Urothelium cell line (cell line): ENCODE results near the gene FIGN.

Source experiments
- DNase-seq: peaks from one replicate; pipeline ENCODE4 v3.0.0; 2011; ENCODE audit warnings: low spot score, mixed read lengths
- FAIRE-seq: peaks from 2 replicates; lab custom pipeline; 2011; peaks lifted over from hg19 to GRCh38; lab: Jason Lieb, UNC

Gene FIGN

DNA sequence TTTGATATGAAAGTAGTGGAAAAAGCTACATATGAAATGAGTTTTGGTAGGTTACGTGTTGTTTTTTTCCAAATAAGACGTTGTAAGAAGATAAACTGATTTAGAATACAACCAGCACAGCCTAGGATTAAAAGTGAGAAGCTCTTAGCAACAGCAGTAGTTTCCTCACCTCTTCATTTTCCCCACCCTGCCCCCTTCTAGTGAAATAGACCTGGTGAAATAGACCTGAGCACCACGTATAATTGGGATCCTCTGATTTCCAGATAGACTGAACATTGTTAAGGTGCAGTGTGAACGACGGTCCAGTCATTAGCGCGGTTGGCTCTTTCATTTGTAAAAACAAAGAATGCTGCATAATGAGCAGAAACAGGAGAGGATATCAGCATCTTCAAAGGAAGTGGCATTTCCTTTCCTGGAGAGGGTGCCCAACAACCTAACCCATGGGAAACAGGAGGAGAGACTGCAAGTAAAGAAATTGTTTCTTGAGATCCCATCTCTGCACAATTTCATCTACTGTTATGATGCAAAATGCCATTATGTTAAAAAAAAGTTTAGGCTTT is 114.3 kb downstream of the FIGN start:
- no peak for DNase-seq
- no peak for FAIRE-seq

DNA sequence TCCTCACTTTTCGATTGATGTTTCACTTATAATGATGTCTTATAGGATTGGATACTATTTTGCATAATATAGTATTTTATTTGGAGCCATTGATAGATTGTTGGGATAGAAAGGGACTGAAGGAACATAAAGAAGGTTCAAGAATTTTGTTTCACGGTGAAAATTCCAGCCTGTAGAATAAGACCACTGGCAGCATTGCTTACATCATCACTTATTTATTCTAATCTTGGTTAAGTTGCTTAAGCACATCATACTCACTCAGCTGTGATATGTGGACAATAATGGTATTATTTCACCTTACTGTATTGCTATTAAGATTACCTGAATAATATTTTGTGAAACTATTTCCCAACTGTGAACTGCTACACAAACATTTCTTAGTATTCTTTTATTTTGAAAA is 118.3 kb downstream of the FIGN start:
- no peak for FAIRE-seq
- no peak for DNase-seq

DNA sequence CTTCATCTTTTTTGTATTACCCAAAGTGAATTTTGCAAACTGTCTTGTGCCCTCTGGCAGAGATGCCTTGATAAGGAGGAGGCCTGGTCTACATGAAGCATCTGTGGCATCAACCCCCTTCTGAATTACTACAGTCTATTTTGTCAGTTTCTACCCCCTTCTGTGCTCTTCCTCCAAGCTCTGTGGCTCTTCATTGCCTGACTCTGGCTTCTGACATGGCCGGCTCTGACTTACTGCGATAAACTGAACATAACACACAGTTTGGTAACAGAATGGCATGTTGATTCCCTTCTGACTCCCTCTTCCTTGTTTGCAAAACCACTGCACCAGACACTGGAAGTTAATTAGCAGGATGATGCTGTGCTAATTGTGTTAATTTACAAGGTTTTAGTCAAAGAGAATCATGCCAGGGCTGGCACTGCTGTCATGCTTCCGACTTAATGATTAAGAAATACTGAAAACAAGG is 122.5 kb downstream of the FIGN start:
- DNase-seq (no peak), FAIRE-seq (no peak)

DNA sequence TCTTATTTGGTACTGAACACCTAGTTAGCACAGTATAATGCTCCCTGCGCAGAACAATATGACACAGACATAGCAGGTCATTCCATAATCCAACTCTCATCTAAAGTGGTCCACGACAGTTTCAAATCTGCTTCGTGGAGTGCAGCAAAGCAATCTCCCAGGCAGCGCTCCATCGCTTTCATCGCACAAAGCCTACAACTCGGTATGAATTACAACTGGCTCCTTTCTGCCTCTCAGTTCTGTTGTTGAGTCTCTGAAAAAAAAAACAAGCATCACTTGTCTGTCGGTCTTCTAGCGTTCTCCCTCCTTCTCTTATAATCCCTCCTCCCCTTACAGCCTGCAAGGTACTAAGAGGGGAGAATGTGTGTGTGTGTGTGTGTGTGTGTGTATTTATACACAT is 123.5 kb downstream of the FIGN start:
- FAIRE-seq = no peak
- DNase-seq = no peak

DNA sequence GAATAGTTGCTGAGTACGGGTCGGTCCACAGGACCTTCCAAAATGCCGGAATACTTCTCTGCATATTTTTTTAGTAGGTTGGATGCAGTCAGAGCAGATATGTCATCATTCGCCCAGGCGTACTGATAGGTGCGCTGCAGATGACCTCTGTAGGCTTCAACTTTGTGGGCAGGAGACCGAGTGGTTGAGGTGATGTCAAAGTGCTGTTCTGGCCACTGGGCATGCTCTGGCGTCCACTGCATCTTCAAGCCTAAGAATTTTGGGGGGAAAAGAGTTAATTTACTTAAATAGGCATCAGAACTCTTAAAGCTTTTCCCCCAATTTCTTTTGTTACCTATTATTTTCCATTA is 124.3 kb downstream of the FIGN start:
- FAIRE-seq = no peak
- DNase-seq = no peak

DNA sequence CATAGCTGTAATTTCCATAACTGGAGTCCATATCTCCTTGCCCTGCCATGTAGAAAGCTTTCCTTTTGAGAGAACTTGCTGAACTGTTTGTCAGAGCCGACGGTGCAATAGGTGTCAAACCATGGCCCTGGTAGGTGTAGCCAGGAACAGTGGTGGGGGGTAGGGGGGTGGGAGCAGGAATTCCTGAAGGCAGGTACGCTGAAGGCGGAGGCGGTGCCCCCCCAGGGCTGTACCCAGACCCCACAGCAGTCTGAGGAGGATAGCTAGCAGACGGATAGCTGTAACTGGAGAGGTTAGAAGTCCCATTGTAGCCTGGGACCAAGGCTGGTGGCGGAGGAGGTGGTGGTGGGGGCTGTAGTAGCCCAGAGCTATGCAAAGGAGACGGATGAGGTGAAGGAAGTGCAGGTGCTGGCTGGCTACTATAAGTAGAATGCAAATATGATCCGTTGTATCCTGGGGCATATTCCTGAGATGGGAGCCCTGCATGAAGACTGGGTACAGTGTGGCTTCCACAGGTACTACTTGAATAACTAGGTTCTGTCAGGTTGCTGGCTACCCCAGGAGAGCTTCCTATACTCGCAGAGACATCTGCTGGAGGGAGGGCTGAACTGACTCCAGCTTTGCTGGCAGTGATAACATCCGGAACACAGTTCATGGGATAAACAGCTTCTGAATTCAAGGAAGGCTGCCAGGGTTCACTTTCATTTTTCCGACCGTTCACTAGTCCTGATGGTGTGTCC is 124.8 kb downstream of the FIGN start:
- DNase-seq = peak; percentile 10

DNA sequence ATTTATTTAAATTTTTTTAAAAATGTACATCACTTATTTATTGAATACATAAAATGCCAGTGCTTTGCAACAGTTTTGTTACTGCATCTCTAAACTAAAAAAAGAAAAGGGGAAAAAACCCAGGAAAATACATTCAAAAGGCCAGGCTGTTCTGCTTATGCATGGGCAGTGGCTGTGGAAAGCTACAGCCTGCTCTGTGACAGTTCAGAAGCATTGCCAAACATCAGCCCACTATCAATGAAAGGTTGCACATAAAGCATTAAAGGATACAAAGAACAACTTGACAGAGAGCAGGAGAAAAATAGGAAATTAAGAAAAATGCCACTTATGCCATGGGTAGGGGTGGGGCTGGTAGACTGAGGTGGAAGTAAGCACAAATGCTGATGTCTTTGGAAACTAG is 128.2 kb downstream of the FIGN start:
- no peak for DNase-seq
- no peak for FAIRE-seq

More for the DNA sequence above, 124.8 kb downstream of the FIGN start:
- FAIRE-seq = no peak

DNA sequence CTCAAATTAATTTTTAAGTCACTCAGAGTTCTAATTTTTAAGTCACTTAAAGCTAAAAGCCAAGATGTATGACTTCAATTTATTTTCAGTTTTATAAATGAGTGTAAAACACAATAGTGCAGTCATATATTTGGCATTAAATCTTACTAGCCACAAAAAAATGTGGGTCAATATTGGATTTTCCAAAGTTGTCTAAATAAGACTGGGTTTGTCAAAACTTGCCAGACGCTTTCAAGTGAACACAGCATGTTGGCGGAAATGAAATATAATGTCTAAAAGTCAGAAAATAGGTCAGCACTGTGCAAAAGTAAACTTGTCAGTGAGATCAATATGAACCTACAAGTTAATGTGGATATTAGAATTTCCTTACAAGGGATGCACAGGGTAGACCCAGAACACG is 128.9 kb downstream of the FIGN start:
- FAIRE-seq = no peak
- no peak for DNase-seq

DNA sequence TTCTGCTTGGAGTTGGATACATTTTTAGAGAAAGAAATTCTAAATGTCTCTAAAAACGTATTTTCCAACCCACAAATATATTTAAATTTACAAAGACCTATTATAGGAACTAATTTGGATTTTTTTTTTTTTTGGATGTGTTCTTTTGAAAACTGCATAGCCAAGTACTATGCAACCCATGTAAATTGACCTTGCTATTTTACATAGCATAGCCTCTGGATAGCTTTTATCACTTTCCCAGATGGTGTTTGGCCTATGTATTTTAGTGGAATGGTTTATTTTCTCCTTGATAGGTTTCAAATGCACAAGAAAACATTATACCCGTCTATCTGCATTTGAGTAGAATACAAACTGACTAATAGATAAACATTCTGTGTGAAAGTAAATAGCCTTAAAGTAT is 130.0 kb downstream of the FIGN start:
- DNase-seq (no peak), FAIRE-seq (no peak)

DNA sequence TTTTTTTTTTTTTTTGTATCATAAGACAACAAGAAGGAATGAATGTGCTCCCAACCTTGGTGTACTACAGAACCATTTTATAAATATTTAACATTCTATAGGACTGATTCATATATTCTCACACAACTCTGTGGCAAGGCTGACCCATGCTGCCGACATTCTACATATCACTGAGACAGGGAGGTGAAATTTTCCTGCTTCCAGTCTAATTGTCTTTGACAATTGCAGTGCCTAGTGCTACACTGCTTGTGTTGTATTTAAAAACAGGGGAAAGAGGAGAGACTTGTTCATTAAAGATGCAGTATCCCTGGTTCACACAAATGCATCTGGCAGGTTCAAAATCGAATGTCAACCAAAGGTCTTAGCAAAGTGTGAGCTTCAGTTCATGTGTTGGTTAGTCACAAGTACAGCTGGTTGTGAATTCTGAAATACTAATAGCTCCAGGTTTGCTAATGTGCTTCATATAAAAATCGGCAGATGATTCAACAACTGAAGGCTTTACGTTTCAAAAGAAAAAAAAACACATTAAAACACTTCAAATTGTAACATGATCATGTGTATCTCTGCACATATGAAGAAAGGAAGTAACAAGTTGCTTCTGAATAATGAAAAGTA is 130.8 kb downstream of the FIGN start:
- DNase-seq (no peak), FAIRE-seq (no peak)

DNA sequence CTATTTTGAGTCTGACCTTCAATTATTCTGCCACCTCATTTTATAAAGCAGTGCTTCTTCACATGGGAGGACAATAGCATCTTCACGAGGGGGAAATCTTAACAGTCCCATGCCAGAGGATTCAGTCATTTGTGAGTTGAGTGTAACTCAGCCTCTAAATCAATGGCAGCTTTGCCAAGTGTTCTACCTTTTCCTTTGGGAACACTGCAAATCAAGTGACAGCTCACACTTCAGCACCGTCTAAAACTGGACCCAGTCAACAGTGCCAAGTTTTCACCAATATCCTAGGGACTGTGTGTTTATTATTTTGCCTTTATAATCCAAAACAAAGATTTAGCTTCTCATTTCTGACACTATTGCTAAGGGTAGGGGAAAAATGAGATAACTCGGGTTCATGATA is 133.6 kb downstream of the FIGN start:
- no peak for DNase-seq
- FAIRE-seq = no peak

DNA sequence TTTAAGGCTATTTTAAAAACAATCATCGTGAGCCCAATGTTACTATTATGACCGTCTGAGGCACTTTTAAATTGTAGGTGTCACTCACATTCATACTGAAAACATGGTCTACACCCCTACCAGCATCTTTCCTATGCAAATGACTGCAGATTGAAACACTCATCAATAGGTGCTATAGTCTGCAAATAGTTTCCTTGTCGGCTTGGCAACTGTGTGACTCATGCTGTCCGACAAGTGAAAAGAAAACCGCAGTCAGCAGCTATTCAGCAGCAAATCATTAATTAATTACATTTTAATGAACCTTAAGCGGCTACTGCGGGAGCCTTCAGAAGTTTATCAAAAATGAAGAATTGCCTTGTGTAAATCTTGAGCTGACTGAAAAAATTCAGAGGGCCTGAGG is 134.4 kb downstream of the FIGN start:
- DNase-seq (peak; percentile 41), FAIRE-seq (no peak)

DNA sequence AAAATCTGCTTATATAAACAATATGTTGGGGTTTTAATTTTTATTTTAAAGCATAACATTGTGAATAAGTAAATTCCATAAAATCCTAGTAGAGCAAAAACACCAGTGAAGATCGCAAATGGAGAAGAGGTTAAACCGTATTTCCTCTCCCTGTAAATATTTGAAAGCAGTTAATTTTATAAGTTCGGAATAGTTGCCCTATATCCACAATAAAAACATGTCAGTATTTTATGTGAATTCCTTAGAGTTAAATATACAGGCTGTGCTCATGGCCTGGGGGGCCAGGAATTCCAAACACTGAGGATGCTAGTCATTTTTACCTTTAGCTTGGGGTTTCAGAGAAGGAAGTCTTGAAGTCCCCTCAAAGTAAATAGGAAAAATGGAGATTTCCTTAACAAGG is 135.0 kb downstream of the FIGN start:
- no peak for FAIRE-seq
- DNase-seq = no peak

DNA sequence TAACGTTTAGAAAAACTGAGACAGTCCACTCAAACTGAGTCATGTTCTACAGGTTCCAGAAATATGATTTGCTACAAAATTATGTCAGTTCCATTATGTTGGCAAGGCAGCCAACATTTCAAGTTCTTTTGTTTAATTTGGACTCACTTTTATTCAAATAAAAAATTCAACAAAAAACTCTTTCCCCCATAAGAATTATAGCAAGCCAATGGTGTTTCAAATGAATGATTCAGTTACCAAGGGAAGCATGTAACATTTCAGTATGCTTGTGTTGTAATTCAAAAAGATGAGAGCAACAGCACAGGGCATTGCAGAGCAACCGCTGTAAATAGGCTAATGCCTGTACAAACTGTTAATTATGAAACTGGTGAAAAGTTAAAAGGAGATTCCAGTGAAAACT is 140.8 kb downstream of the FIGN start:
- no peak for FAIRE-seq
- no peak for DNase-seq

DNA sequence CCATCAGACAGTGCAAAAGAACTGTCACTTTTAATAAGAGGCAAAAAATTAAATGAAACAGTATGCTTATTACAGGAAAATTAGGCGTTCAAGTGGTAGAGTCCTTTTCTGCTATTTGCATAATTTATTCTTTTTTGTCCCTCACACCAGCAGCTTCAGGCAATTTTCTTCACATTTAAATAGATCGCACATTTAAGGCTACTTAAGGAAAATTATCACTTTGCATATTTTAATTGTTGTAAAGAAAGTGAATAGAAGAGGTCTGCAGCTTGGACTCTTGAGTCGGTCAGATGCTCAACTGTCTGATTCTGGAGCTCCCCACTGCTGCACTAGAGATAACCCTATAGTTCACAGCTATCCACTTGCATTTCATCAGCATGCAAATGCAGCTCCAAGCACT is 141.3 kb downstream of the FIGN start:
- FAIRE-seq (no peak), DNase-seq (no peak)

DNA sequence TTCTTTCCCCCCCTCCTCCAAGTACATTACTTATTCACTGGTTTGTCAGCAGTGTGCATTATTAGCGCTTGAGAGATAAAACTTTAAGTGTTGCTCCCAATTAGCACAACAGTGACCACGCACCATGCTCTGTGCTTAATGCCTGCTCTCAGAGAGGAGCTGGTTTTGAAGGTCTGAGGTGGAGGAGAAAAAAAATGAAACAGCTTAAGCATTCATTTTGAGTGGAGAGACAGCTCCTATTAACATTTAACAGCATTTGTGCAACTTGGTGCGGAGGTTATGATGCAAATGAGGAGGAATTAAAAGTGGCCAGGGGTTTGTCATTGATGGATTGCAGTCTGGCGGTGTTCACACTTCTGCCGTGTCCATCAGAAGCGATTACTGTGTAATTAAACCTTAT is 141.8 kb downstream of the FIGN start:
- FAIRE-seq (no peak), DNase-seq (no peak)

DNA sequence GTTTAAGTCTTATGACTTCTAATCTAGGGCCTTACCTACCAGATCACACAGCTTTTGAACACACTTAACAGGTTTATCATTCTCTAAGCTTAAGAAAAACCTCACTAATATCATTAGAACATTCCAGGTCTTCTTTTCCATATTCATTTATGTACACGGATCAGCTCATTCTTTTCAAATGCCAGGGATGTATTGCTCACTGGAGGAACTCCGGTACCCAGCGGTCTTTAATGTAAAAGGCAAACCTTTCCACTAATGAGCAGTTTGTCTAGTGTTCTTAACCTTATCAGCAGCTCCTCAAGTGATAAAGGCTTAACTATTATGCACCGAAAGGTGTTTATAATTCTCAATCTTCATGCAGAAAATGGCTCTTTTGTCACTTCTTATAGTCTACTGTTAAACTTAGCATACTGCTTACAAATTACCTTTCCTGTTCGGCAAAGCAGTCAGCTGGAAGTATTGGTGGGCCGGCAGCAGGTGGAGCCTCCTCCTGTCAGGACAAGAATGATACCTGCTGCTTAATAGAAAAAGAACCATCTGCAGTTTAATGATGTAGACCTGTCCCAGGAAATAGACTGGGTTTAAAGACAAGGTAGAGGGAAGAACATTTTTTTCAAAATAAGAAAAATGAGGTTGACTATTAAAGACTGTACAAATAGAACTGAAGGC is 142.7 kb downstream of the FIGN start:
- DNase-seq (no peak), FAIRE-seq (no peak)

DNA sequence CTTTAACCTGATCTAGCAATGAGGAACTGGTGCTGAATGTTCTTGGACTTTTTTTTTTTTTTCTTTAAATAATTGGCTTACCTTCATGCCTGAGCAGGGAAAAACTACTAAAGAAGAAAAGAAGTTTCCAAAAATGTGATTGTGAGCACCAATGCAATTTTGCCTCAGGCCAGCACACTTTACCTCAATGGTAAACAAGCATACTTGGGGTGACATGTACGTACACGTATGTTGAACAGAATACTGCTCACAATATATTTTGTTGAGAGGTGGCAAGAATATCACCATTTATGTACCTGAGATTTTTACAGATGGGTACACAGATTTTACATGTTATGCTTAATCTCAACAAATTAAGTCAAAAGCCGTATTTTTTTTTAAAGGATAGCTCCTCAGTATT is 144.3 kb downstream of the FIGN start:
- no peak for DNase-seq
- FAIRE-seq = no peak

DNA sequence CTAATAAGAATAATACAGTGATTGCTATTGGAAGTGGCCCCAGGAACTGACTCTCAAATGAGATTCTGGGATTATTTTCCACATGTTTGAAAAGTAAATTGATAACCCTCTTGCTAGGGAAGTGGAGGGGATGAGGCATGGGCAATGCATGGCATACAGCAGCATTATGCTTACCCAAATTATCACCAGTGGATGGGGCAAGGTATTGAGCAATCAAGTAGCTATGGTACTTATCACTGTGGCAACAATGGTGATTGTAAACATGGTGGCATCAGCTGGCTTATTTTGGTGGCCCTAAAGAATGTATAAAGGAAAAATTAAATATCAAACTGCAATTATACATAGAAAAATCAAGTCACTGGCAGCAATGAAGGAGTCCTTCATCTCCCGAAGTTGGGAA is 155.1 kb downstream of the FIGN start:
- DNase-seq (no peak), FAIRE-seq (no peak)

DNA sequence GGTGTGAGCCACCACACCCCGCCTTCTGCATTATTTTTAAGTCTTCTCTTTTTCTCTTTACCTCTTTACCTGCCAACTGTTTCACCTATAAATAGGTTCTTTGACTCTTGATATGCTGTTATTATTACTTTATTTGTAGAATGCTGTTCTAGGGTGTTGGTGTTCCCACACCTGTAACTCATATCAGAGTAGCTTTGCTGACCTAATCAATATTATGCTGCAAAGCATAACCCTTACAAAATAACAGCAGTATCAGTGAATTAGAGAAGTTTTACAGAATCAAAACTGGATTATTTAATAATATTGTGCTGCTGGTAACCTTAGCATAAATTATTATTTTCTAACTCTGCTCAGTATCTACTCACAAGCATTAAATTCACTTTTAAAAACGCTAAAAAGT is 161.5 kb downstream of the FIGN start:
- DNase-seq = no peak
- no peak for FAIRE-seq

DNA sequence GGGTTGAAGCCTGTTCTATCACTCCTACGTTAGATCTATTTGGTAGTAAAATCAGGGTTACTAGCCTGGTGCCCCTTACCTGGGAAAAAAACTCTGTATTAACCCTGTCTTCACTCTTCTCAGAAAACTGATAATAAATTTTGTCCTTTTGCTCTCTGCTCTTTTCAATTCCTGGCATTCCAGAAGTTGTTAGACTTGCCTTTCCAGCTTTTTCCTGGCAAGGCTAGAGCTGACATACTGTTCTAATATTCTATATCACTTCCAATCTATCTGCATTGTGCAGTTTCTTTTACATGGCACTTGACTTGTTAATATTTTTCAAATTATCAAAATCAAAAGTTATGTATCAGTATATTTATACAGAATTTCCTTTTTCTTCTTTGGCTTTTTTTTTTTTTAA is 162.2 kb downstream of the FIGN start:
- FAIRE-seq (no peak), DNase-seq (no peak)

DNA sequence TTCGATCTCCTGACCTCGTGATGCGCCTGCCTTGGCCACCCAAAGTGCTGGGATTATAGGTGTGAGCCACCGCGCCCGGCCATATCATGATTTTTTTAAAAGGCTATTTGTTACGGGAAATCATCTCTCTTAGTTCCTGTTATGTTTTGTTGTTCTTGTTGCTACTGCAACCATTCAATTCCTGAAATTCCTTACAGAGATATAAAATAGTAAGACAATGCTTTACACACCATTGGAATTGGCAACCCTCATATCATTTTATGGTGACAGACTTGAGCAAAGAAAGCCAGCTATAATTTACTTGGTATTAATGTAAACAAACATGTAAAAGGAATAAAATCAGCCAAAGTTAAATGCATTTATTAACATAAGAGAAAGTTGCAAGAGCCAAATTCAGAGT is 163.0 kb downstream of the FIGN start:
- DNase-seq (no peak), FAIRE-seq (no peak)
